Activated naive CD4-positive, alpha-beta T cell treated with anti-CD3 and anti-CD28 coated beads for 36 hours (primary cell): ENCODE data around the gene PPAT. TPM values are rescaled to one million over a fixed set of nuclear protein-coding genes. Genes with fewer than 3 reads are reported as not detected.
A peak's percentile ranks its signal among the peaks of the same experiment; 100 is the strongest.
"Not testable (repeated sequence)": the region's sequence is repeated elsewhere in the genome, so short reads cannot be mapped to it uniquely, and the experiment has no call there.

Experiments used
- CTCF ChIA-PET: fragments of 350-600 bp; sonication (Branson Sonifier 250); formaldehyde crosslinking; loops from one replicate; lab custom pipeline; 2021; ENCODE audit warnings: antibody characterized with exemption; lab: Charles Lee
- DNase-seq: peaks from one replicate; pipeline ENCODE4 v3.0.0-alpha.2; 2020
- H3K27ac Mint-ChIP-seq: one replicate; pipeline ENCODE4 v1.8.0; 2021; ENCODE audit warnings: mild to moderate bottlenecking, mixed read lengths
- H3K27me3 Mint-ChIP-seq: one replicate; pipeline ENCODE4 v1.8.0; 2021; ENCODE audit warnings: low read depth, mixed read lengths
- H3K36me3 Mint-ChIP-seq: one replicate; pipeline ENCODE4 v1.8.0; 2021; ENCODE audit warnings: low read depth, mixed read lengths
- H3K4me1 Mint-ChIP-seq: one replicate; pipeline ENCODE4 v1.8.0; 2021; ENCODE audit warnings: low read depth, mixed read lengths
- H3K4me3 Mint-ChIP-seq: one replicate; pipeline ENCODE4 v1.8.0; 2021; ENCODE audit warnings: mild to moderate bottlenecking, moderate library complexity, mixed read lengths
- H3K9me3 Mint-ChIP-seq: one replicate; pipeline ENCODE4 v1.8.0; 2021; ENCODE audit warnings: mixed read lengths
- intact Hi-C: fragments of 100-400 bp; cut with micrococcal nuclease; formaldehyde crosslinking; loops from one replicate; pipeline ENCODE4 v1.15.1; 2023
- total RNA-seq, 2 experiments: library from RNA; stranded (reverse); gene quantifications; one replicate each; pipeline ENCODE4 v1.2.3, GENCODE V29; 2021

PPAT gene
- total RNA-seq, 2 experiments from 2014 or later: 35.2 to 40.6 TPM

- CTCF ChIA-PET: interaction anchor here (1.0 to 1.3 kb wide), 2 partner anchors 11 to 12 kb away, joined by 3 to 4 read pairs; no protein-coding TSS in a partner anchor
- H3K9me3 Mint-ChIP-seq: no peaks in the 10 kb centered on the region
- no peak overlapping the region for H3K27ac Mint-ChIP-seq
- H3K4me3 Mint-ChIP-seq: no peak overlapping the region
- no peak for DNase-seq
- H3K4me1 Mint-ChIP-seq: peaks cover 40% of the 10 kb centered on the region
- H3K36me3 Mint-ChIP-seq: peaks cover 43% of the 10 kb centered on the region
- H3K27me3 Mint-ChIP-seq: no peaks in the 10 kb centered on the region
- intact Hi-C loops: loop anchor here (10.0 kb wide), 1 partner anchor 190 kb away; no protein-coding TSS in a partner anchor
Measured at GRCh38 chr4:56464581-56464980, 29.2 kb upstream of the PPAT start.

GRCh38 chr4:56463711-56464110 is 28.3 kb upstream of the PPAT start:
- no peak for DNase-seq
- Mint-ChIP-seq H3K27me3 (no peaks in the 10 kb centered on the region), H3K36me3 (peaks cover 45% of the 10 kb centered on the region), H3K9me3 (no peaks in the 10 kb centered on the region), H3K27ac (no peak overlapping the region), H3K4me3 (no peak overlapping the region), H3K4me1 (peaks cover 37% of the 10 kb centered on the region)
- intact Hi-C loops: loop anchor here (10.0 kb wide), 1 partner anchor 191 kb away; no protein-coding TSS in a partner anchor
- CTCF ChIA-PET: no interaction called here

- Mint-ChIP-seq H3K36me3 (peaks cover 42% of the 10 kb centered on the region), H3K27me3 (no peaks in the 10 kb centered on the region), H3K9me3 (no peaks in the 10 kb centered on the region), H3K27ac (no peak overlapping the region), H3K4me3 (no peak overlapping the region), H3K4me1 (peaks cover 37% of the 10 kb centered on the region)
- CTCF ChIA-PET: no interaction called here
- DNase-seq: no peak
- intact Hi-C loops: loop anchor here (10.0 kb wide), 1 partner anchor 193 kb away; no protein-coding TSS in a partner anchor
Measured at GRCh38 chr4:56462157-56462556, 26.7 kb upstream of the PPAT start.

DNA sequence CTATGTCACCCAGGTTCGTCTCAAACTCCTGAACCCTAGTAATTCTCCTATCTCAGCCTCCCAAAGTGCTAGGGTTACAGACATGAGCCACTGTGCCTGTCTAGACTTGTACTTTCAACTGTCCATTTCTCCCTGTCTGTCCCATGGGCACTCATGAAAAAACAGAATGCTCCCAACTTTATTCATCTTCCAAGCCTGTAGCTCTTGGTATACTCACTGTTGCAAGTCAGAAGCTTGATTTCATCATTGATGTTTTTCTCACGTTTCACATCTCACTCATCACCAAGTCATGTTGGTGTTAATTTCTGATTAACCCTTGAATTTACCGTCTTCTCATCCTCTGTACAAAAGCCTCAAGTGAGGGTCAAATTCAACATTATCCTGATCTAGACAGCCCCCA is 24.7 kb upstream of the PPAT start:
- intact Hi-C loops: loop anchor here (10.0 kb wide), 1 partner anchor 195 kb away; no protein-coding TSS in a partner anchor
- CTCF ChIA-PET: interaction anchor here (0.7 to 1.6 kb wide), 2 partner anchors 12 to 24 kb away, joined by 6 to 9 read pairs; partner anchors contain the start of gene PAICS
- H3K9me3 Mint-ChIP-seq: no peaks in the 10 kb centered on the region
- peaks cover 28% of the 10 kb centered on the region for H3K4me1 Mint-ChIP-seq
- H3K27me3 Mint-ChIP-seq: no peaks in the 10 kb centered on the region
- no peak for DNase-seq
- peaks cover 51% of the 10 kb centered on the region for H3K36me3 Mint-ChIP-seq
- H3K27ac Mint-ChIP-seq: peak overlapping the region; percentile 83
- H3K4me3 Mint-ChIP-seq: no peak overlapping the region

DNA sequence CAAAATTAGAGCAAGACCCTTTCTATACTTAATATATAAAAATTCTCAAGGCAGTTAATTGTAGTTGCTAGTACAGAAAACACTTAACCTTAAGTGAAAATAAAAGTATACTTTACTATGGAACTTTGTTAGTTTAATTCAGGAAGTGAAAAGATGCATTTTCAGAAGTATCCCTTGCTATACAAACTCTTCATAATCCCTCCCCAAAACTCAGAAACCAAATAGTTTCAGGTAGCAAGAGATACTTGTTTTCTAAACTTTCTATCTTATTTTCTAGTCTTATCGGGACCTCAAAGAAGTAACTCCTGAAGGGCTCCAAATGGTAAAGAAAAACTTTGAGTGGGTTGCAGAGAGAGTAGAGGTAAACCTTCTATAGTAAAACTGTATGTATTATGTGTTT is 14.9 kb upstream of the PPAT start:
- intact Hi-C loops: no loop called here
- peaks cover 60% of the 10 kb centered on the region for H3K36me3 Mint-ChIP-seq
- no peak overlapping the region for H3K4me3 Mint-ChIP-seq
- no peak overlapping the region for H3K27ac Mint-ChIP-seq
- no peak for DNase-seq
- CTCF ChIA-PET: interaction anchor here (0.7 kb wide), 1 partner anchor 50 kb away, joined by 3 read pairs; no protein-coding TSS in a partner anchor
- H3K27me3 Mint-ChIP-seq: no peaks in the 10 kb centered on the region
- H3K4me1 Mint-ChIP-seq: peaks cover 12% of the 10 kb centered on the region
- no peaks in the 10 kb centered on the region for H3K9me3 Mint-ChIP-seq

GRCh38 chr4:56449475-56449874 is 14.1 kb upstream of the PPAT start:
- H3K27ac Mint-ChIP-seq, H3K27me3 Mint-ChIP-seq, intact Hi-C loops, CTCF ChIA-PET, H3K4me3 Mint-ChIP-seq, DNase-seq, H3K9me3 Mint-ChIP-seq: not testable (repeated sequence)
- Mint-ChIP-seq H3K4me1 (peaks cover 20% of the 10 kb centered on the region), H3K36me3 (peaks cover 60% of the 10 kb centered on the region)

GRCh38 chr4:56448301-56448700 is 12.9 kb upstream of the PPAT start:
- Mint-ChIP-seq H3K27ac (no peak overlapping the region), H3K9me3 (no peaks in the 10 kb centered on the region), H3K27me3 (no peaks in the 10 kb centered on the region), H3K4me1 (peaks cover 29% of the 10 kb centered on the region), H3K36me3 (peaks cover 63% of the 10 kb centered on the region), H3K4me3 (no peak overlapping the region)
- intact Hi-C loops: no loop called here
- CTCF ChIA-PET: no interaction called here
- no peak for DNase-seq

- Mint-ChIP-seq H3K27me3 (no peaks in the 10 kb centered on the region), H3K9me3 (no peaks in the 10 kb centered on the region), H3K4me1 (peaks cover 42% of the 10 kb centered on the region), H3K4me3 (no peak overlapping the region), H3K36me3 (peaks cover 64% of the 10 kb centered on the region), H3K27ac (no peak overlapping the region)
- intact Hi-C loops: no loop called here
- CTCF ChIA-PET: interaction anchor here (0.9 kb wide), 1 partner anchor 89 kb away, joined by 3 read pairs; no protein-coding TSS in a partner anchor
- DNase-seq: no peak
Measured at GRCh38 chr4:56445699-56446098, 10.3 kb upstream of the PPAT start.

DNA sequence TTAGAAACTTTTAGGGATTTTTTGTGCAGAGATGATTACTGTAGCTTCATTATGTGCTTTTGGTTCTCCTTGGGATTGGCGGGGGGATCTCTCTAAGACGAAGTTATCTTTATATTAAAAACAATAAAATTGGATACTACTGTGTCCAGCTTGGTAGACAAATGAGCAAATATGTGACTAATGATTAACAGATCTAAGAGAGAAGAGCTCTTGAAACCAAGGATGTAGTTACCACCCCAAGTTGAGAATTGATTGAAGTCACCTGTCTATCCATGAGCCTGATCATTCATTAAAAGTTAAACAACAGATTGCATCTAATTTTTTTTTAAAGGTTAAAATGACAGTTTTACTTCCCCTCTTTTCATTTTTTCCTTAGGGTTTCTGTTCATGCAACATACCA is 9.3 kb upstream of the PPAT start:
- no peaks in the 10 kb centered on the region for H3K9me3 Mint-ChIP-seq
- intact Hi-C loops: loop anchor here (1.0 kb wide), 1 partner anchor 9 kb away; no protein-coding TSS in a partner anchor
- peaks cover 50% of the 10 kb centered on the region for H3K4me1 Mint-ChIP-seq
- H3K27ac Mint-ChIP-seq: no peak overlapping the region
- no peak for DNase-seq
- CTCF ChIA-PET: no interaction called here
- no peak overlapping the region for H3K4me3 Mint-ChIP-seq
- H3K36me3 Mint-ChIP-seq: peaks cover 63% of the 10 kb centered on the region
- no peaks in the 10 kb centered on the region for H3K27me3 Mint-ChIP-seq

- H3K9me3 Mint-ChIP-seq: no peaks in the 10 kb centered on the region
- DNase-seq: no peak
- CTCF ChIA-PET: interaction anchor here (1.0 kb wide), 1 partner anchor 18 kb away, joined by 3 read pairs; no protein-coding TSS in a partner anchor
- H3K27me3 Mint-ChIP-seq: no peaks in the 10 kb centered on the region
- intact Hi-C loops: no loop called here
- no peak overlapping the region for H3K27ac Mint-ChIP-seq
- H3K36me3 Mint-ChIP-seq: peaks cover 56% of the 10 kb centered on the region
- H3K4me1 Mint-ChIP-seq: peaks cover 58% of the 10 kb centered on the region
- no peak overlapping the region for H3K4me3 Mint-ChIP-seq
Measured at GRCh38 chr4:56440983-56441382, 5.6 kb upstream of the PPAT start.

- Mint-ChIP-seq H3K36me3 (peaks cover 48% of the 10 kb centered on the region), H3K4me3 (no peak overlapping the region)
Measured at GRCh38 chr4:56438766-56439165, 3.4 kb upstream of the PPAT start.

DNA sequence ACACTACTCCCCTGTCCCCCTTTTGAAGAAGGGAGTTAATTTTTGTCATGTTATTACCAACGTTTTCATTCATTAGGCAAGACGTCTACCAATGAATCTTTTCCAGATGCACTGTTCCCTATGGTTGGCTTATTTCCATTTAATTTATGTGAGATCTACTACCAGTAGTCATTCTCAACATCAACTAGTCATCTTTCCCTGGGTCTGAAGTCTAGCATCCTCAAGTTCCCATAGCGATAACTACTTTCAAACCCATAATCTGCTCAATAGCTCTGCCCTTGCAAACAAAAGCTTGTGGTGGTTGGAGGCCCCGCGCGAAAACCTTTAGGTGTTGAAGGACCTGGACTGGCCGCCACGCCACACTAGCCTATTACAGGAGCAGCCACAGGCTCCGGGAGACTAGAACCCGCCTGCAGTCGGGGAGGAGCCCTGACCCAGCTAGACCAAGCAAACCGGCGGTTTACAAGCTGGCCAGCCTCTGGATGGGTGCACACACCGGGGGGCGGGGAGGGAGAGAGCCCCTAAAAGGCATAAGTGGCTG is 746 bp downstream of the PPAT start:
- intact Hi-C loops: loop anchor here (1.0 to 5.0 kb wide), 8 partner anchors 33 to 1037 kb away; partner anchors contain the start of genes AASDH, CEP135, EXOC1 and SRP72
- CTCF ChIA-PET: interaction anchor here (0.6 to 2.6 kb wide), 6 partner anchors 9 to 477 kb away, joined by 3 to 12 read pairs (median 5); partner anchors contain the start of gene AASDH
- Mint-ChIP-seq H3K36me3 (peaks cover 27% of the 10 kb centered on the region), H3K4me3 (peak overlapping the region; percentile 98), H3K27ac (peak overlapping the region; percentile 96), H3K27me3 (no peaks in the 10 kb centered on the region), H3K4me1 (peaks cover 44% of the 10 kb centered on the region), H3K9me3 (no peaks in the 10 kb centered on the region)
- peak; percentile 52 for DNase-seq

More at GRCh38 chr4:56438766-56439165, 3.4 kb upstream of the PPAT start:
- DNase-seq: no peak
- H3K9me3 Mint-ChIP-seq: no peaks in the 10 kb centered on the region
- H3K4me1 Mint-ChIP-seq: peaks cover 49% of the 10 kb centered on the region
- H3K27ac Mint-ChIP-seq: no peak overlapping the region
- H3K27me3 Mint-ChIP-seq: no peaks in the 10 kb centered on the region
- CTCF ChIA-PET: interaction anchor here (0.6 kb wide), 1 partner anchor 226 kb away, joined by 3 read pairs; no protein-coding TSS in a partner anchor
- intact Hi-C loops: loop anchor here (5.0 kb wide), 1 partner anchor 1041 kb away; the partner anchor contains the start of gene TMEM165
